GM21515 (cell line): ENCODE data around the gene DMD.
"Not testable (repeated sequence)": the region's sequence is repeated elsewhere in the genome, so short reads cannot be mapped to it uniquely, and the experiment has no call there.

Experiments used
- ATAC-seq: cut with Tn5 transposase; IDR thresholded peaks from one replicate; pipeline ENCODE4 v1.9.1; 2021; ENCODE audit not compliant: unreplicated experiment

DMD gene

GRCh38 chrX:32087663-32088062 is 1123.7 kb downstream of the DMD start:
- ATAC-seq: no peak

- ATAC-seq: no peak
Measured at GRCh38 chrX:32084757-32085156, 1126.6 kb downstream of the DMD start.

GRCh38 chrX:32048285-32048684 is 1163.1 kb downstream of the DMD start:
- no peak for ATAC-seq

GRCh38 chrX:32045149-32045548 is 1166.2 kb downstream of the DMD start:
- ATAC-seq: no peak

GRCh38 chrX:32041181-32041580 is 1170.2 kb downstream of the DMD start:
- ATAC-seq: no peak

- no peak for ATAC-seq
Measured at GRCh38 chrX:32026772-32027171, 1184.6 kb downstream of the DMD start.

GRCh38 chrX:32024072-32024471 is 1187.3 kb downstream of the DMD start:
- no peak for ATAC-seq

- no peak for ATAC-seq
Measured at GRCh38 chrX:32016195-32016594, 1195.2 kb downstream of the DMD start.

- ATAC-seq: no peak
Measured at GRCh38 chrX:32010948-32011347, 1200.4 kb downstream of the DMD start.

GRCh38 chrX:32010212-32010611 is 1201.1 kb downstream of the DMD start:
- ATAC-seq: no peak

GRCh38 chrX:31993637-31994036 is 1217.7 kb downstream of the DMD start:
- ATAC-seq: no peak

- no peak for ATAC-seq
Measured at GRCh38 chrX:31988975-31989374, 1222.4 kb downstream of the DMD start.

- ATAC-seq: no peak
Measured at GRCh38 chrX:31981546-31982062, 1229.7 kb downstream of the DMD start.

GRCh38 chrX:31969714-31970113 is 1241.6 kb downstream of the DMD start:
- no peak for ATAC-seq

- no peak for ATAC-seq
Measured at GRCh38 chrX:31962256-31962655, 1249.1 kb downstream of the DMD start.

- no peak for ATAC-seq
Measured at GRCh38 chrX:31934842-31935370, 1276.4 kb downstream of the DMD start.

- no peak for ATAC-seq
Measured at GRCh38 chrX:31934015-31934414, 1277.3 kb downstream of the DMD start.

- no peak for ATAC-seq
Measured at GRCh38 chrX:31932769-31933168, 1278.6 kb downstream of the DMD start.

- ATAC-seq: not testable (repeated sequence)
Measured at GRCh38 chrX:31932320-31932719, 1279.0 kb downstream of the DMD start.

- ATAC-seq: no peak
Measured at GRCh38 chrX:31931225-31931624, 1280.1 kb downstream of the DMD start.

GRCh38 chrX:31929366-31929765 is 1282.0 kb downstream of the DMD start:
- ATAC-seq: no peak

- ATAC-seq: no peak
Measured at GRCh38 chrX:31921236-31921635, 1290.1 kb downstream of the DMD start.

GRCh38 chrX:31909850-31910572 is 1301.3 kb downstream of the DMD start:
- ATAC-seq: no peak
